ENCODE results near the gene RAET1E.
A peak's percentile ranks its signal among the peaks of the same experiment; 100 is the strongest.

RAET1E gene

GRCh38 chr6:149890629-149891045 lies 7.3 kb downstream of the RAET1E start:
- DNase-seq (ENCODE audit: low read depth in 2 of 2): no peak

GRCh38 chr6:149889326-149889725 lies 8.6 kb downstream of the RAET1E start:
- DNase-seq (ENCODE audit: low read depth in 2 of 2): no peak

DNA sequence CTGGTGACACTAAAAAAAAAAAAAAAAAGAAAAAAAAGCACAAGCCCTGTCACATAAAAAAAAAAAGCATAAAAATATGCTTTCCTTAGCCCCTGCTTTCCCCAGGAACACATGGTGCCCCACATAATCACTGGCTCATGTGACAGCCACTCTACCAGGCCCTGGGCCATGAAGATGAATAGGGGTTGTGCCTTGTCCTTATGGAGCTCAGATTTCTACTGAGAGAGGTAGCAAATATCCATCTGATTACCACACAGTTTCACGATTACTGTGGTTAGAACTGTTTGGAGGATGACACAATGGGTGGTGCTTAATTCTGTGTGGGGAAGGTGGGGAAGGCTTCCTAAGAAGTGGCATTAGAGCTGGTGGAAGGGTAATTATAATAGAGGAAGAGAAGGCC lies 9.3 kb downstream of the RAET1E start:
- DNase-seq (ENCODE audit: low read depth in 2 of 2): no peak

DNA sequence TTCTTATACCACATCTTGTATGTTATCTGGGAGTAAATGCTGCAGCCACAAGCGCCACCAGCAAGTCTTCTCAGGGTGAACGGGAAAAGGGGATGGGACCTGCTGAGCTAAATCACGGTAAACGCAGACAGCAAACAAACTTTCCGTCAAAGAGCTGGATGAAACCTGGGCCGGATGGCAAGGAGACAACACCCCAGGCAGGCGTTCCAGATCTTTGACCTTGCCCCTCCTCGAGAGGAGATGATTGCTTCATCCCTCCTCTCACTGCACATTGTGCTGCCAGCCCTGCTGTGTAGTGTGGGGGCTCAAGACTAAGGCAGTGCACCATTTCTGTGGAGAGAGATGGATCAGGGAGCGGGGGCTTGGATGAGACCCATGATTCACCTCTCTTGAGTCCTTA lies 9.8 kb downstream of the RAET1E start:
- DNase-seq (ENCODE audit: low read depth in 2 of 2): no peak

DNA sequence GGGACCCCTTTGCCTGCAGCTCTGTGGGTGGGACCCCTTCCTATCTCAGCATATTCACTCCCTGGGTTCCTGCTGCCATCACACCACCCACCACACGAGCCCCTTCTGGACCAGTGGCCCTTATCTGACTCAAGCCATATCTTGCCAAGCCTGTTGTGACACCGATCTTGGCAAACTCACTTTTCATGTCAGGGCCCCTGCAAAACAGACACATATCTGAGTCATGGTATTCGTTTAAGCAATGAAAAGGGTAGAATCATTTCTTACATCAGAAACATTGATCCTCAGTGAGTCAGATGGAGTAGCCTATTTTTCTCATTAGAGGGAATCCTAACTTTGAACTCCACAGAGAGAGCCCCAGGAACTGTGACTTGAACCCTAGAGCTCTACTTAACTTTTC lies 10.6 kb downstream of the RAET1E start:
- no peak for DNase-seq (ENCODE audit: low read depth in 2 of 2)

DNA sequence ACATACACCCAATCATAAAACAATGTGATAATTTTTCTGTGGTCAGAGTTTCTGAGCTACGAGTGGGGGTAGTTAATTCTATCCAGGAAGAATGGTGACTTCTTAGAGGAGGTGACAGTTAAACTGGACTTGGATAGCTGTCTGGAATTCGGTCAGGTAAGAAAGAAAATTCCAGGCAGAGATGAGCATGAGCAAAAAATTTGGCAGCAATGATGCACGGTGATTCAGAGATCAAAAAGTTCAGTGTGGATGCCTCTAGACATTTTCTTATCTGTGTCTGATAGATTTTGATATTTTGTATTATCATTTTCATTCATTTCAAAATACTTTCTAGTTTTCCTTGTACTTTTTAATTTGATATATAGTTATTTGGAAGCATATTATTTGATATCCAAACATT lies 12.0 kb downstream of the RAET1E start:
- DNase-seq (ENCODE audit: low read depth in 2 of 2): no peak

- no peak for DNase-seq (ENCODE audit: low read depth in 2 of 2)
Measured at GRCh38 chr6:149884617-149885016, 13.3 kb downstream of the RAET1E start.

DNA sequence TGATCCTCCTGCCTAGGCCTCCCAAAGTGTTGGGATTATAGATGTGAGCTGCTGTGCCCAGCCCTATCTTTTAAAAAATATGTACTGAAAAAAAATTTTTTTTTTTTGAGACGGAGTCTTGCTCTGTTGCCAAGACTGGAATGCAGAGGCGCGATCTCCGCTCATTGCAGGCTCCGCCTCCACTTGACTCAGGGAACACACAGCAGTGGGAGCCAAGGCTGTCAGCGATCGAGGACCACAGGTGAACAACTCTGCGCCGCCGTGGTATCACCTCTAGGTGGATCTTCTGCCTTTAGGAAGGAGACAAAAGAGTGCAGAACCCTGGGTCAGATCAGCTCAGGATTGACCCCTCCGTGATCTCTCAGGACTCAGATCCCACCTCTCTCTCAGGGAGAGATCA lies 13.7 kb downstream of the RAET1E start:
- DNase-seq (ENCODE audit: low read depth in 2 of 2): no peak

DNA sequence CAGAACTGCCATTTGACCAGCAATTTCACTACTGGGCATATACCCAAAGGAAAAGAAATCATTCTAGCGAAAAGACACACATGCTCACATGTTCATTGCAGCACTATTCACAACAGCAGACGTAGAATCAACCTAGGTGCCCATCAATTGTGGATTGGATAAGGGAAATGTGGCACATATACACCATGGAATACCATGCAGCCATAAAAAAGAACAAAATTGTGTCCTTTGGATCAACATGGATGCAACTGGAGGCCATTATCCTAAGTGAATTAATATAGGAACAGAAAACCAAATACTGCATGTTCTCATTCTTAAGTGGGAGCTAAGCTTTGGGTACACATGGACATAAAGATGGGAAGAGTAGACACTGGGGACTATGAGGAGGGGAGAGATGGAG lies 16.1 kb downstream of the RAET1E start:
- no peak for DNase-seq (ENCODE audit: low read depth in 2 of 2)

- no peak for DNase-seq (ENCODE audit: low read depth in 2 of 2)
Measured at GRCh38 chr6:149881066-149881766, 16.7 kb downstream of the RAET1E start.

DNA sequence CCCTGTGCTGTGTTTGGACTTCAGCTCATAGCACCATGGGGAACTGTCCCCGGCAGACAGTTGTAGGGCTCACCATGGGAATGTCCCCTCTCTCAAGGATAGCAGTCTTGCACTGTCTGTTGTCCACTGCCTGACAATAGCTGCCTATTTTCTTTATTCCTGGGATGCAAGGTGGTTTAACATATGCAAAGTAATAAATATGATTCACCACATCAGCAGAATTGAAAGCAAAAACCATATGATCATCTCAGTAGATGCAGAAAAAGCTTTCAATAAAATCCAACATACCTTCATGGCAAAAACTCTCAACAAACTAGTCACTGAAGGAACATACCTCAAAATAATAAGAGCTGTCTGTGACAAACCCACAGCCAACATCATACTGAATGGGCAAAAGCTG lies 20.3 kb downstream of the RAET1E start:
- DNase-seq (ENCODE audit: low read depth in 2 of 2): no peak

GRCh38 chr6:149876241-149876933 lies 21.5 kb downstream of the RAET1E start:
- no peak for DNase-seq (ENCODE audit: low read depth in 2 of 2)

DNA sequence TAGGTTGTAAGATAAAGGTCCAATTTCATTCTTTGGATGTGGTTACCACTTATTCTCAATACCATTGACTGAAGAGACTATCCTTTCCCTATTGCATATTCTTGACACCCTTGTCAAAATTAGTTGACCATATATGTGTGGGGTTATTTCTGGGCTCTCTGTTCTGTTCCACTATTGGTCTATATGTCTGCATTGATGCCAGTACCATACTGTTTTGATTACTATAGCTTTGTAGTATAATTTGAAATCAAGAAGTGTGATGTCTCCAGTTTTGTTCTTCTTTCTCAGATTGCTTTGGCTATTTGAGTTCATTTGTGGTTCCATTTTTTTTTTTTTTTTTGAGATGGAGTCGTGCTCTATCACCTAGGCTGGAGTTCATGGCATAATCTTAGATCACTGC lies 25.7 kb downstream of the RAET1E start:
- no peak for DNase-seq (ENCODE audit: low read depth in 2 of 2)

DNA sequence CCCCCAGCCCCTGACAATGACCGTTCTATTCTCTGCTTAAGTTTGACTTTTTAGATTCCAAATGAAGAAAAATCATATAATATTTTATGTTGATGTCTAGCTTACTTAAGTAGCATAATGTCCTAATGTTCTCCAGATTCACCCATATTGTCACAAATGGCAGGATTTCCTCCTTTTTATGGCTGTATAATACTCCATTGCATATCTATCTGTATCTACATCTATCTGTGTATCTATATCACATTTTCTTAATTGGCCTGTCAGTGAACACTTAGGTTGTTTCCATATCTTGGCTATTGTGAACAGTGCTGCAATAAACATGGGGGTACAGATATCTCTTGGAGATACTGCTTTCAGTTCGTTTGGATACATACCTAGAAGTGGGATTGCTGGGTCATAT lies 26.7 kb downstream of the RAET1E start:
- DNase-seq (ENCODE audit: low read depth in 2 of 2): no peak

GRCh38 chr6:149869275-149869892 lies 28.5 kb downstream of the RAET1E start:
- DNase-seq (ENCODE audit: low read depth in 2 of 2): no peak

GRCh38 chr6:149867876-149868640 lies 29.9 kb downstream of the RAET1E start:
- no peak for DNase-seq (ENCODE audit: low read depth in 2 of 2)

DNA sequence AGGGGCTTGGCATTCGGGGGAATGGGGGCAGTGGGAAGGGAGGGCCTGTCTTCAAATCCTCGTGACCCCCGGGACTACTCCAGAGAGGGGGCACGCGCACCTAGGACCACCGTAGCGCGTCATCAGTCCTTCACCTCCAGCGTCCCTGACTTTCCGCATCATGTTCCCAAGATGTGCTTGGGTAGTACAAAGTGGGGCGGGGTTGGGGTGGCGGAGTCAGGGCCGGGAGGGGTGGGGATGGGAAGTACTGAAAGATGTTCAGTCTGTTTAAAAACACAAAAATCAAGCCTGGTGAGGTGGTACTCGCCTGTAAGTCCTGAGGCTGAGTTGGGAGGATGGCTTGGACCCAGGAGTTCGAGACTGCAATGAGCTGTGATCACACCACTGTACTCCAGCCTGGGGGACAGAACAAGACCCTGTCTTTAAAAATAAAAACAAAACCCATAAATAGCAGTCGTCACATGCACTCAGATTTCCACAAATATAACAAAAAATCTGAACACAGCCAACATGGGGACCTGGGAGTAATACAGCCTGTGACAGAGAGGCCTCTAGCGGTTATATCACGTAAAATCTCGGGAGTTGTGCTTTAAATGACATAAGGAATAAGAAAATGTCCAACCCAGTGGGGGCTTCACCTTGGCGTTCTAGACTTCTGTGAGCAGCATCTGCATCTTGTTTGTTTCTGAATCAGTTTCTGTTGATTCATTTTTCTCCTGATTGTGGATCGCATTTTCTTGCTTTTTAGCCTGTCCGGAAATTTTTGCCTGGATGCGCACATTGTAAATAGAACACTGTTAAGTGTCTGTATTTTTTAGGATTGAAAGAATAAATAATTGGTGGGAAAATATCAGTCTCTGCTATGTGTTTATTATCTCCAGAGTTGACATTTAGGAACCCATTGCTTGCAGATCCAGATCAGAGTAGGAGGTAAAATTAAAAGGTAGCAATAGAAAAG lies 33.1 kb downstream of the RAET1E start:
- DNase-seq (ENCODE audit: low read depth in 2 of 2): no peak

- peak; percentile 66 for DNase-seq (ENCODE audit: low read depth in 2 of 2)
Measured at GRCh38 chr6:149863698-149864577, 34.0 kb downstream of the RAET1E start, which contains the start of gene LRP11. Gene LRP11 (minus strand): TSS chr6:149864359. CDS start chr6:149864020, 339 bp downstream.

DNA sequence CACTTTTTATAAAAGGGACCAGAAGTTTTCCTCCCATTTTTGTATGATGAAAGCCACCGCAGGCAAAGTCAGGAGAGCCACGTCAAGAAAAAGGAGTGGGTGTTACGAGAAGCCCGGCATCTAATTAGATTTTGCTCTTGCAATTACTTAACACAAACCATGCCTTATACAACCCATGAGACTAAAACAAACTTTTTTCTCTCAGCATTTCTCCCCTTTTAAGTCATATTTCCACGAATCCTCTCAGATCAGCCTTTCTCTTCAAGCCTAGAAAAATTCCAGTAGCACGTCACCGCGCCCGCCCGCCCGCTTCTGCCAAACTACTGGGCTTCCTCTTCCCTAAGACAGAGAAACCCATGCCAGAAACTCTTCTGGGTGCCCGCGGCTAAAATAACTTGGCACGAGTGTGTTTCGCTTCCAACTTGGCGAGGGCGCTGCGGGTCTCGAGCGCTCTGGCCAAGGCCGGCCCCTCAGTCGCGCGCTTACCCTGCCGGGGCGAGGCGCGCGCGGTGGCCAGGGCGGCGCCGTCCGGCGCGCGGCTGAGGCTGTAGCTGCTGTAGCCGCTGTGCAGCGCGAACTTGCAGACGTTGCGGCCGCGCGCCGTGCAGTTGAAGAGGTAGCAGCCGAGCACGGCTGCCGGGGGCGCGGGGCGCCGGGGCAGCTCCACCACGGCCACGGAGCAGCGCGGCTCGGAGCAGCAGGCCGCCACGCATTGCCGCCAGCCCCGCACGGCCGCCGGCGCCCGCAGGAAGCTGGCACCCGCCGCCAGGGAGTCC lies 34.8 kb downstream of the RAET1E start:
- no peak for DNase-seq (ENCODE audit: low read depth in 2 of 2)

All from stimulated activated CD4-positive, alpha-beta T cell treated with anti-CD3 and anti-CD28 coated beads, Interleukin-1b, Interleukin-23, amount 100 ng/mL, for 1 hour (primary cell).